Stimulated activated CD8-positive, alpha-beta memory T cell treated with anti-CD3 and anti-CD28 coated beads, Interleukin-4, amount 100 ng/mL, for 4 hours (primary cell): Measurements from ENCODE around the gene ACE2.

ENCODE experiments used
- DNase-seq, 2 donors: peaks; one replicate each; pipeline ENCODE4 v3.0.0-alpha.2; 2020; ENCODE audit warnings: low read depth in 2 of 2, low spot score in 1 of 2

Gene ACE2

GRCh38 chrX:15576019-15576418, 24.7 kb downstream of the ACE2 start:
- no peak for DNase-seq

DNA sequence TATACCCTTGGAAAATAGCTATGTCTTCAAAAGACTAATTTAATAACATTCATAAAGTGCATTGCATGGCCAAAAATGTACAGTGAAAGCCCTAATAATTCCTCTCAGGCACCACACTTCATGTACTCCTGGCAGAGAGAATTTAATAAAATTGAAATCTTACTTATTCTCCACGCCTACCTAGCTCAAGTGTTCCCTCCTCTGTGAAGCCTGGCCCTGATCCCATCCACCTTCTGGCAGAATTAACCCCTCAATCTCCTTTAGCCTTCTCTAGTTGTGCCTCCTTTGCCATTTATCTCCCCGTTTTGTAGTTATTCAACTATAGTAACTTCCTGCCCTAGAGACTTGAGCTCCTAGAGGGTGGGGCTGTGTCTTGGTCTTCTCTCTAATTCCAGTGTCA, 26.7 kb downstream of the ACE2 start:
- DNase-seq, result no peak

DNA sequence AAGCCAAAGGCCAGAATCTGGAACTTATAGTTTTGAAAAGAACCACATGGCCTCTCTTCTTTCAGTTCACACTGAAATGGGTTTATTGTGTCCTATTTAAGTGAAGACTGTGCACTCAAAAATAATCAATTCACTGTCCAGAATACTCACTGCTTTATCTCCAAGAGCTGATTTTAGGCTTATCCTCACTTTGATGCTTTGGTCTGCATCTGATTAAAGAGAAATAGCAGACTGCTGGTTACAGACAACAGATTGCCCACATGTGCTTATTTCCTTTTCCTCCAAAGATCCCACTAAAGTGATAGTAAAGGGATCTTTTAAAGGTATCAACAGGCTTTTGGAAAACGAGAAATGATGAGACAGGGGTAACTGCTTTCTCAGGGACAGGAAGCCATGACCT, 30.6 kb downstream of the ACE2 start:
- DNase-seq, result no peak

DNA sequence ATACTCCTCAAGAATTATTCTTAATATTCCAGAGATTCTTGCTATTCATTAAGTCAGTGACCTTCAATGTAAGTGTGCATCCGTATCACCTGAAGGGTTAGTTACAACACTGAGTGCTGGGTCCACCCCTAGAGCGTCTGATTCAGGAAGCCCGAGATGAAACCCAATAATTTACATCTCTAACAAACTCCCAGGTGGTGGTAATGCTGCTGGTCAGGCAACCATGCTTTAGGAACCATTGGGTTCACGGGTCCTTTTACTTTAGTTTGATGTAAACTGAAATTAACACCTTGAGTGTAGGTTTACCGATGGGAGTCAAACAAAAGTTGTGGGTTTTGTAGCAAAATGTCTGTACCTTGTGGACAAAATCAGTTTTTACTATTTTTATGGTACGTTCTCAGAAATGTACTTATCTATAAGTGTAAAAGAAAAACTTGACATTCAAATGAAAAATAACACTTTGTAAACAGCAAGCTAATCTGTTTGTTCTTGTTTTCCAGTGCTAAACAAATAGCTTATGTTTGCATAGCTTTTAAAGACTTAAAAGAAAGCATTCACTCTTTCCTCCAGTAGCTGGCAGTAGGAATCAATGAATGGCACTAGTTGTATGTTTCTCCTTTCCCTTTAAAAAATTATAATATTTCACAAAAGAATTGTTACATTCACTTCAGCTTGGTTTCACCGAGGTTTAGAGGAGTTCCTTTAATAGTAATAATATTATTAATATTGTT, 32.7 kb downstream of the ACE2 start:
- no peak for DNase-seq

- no peak for DNase-seq
Measured at GRCh38 chrX:15567267-15567666, 33.5 kb downstream of the ACE2 start.

DNA sequence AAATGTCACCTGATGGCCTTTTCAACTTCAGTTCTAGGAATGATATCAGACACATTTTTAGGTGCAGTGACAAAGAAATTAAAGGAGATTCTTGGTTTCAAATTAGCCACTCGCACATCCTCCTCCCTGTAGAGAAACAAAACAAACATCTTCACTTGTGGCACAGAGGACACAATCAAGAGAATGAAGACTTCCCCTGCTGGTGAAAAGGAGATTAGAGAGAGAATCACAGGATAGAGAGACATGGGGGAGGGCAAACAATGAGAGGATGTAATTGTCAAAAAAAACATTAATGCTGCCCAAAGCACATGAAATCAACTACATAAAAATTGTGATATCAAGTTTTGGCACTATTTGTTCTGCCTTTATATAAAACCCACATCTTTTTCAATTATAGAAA, 34.5 kb downstream of the ACE2 start:
- no peak for DNase-seq

- no peak for DNase-seq
Measured at GRCh38 chrX:15564981-15565579, 35.7 kb downstream of the ACE2 start.

- no peak for DNase-seq
Measured at GRCh38 chrX:15563056-15563455, 37.7 kb downstream of the ACE2 start.

GRCh38 chrX:15560924-15561323, 39.8 kb downstream of the ACE2 start:
- no peak for DNase-seq

DNA sequence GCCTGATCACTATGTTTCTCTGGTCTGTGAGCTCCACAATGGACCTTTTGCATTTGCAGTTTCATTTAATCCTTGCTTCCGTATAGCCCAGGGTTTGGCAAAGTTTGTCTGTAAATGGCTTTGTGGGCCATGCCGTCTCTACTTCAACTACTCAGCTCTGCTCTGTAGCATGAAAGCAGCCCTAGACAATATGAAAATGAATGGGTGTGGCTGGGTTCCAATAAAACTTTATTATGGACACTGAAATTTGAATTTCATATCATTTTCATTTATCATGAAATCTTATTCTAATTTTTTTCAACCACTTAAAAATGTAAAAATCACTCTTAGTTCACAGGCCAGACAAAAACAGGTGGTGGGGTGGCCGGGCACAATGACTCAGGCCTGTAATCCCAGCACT, 41.5 kb downstream of the ACE2 start:
- DNase-seq, result no peak

GRCh38 chrX:15549189-15550012, 51.4 kb downstream of the ACE2 start:
- no peak for DNase-seq

DNA sequence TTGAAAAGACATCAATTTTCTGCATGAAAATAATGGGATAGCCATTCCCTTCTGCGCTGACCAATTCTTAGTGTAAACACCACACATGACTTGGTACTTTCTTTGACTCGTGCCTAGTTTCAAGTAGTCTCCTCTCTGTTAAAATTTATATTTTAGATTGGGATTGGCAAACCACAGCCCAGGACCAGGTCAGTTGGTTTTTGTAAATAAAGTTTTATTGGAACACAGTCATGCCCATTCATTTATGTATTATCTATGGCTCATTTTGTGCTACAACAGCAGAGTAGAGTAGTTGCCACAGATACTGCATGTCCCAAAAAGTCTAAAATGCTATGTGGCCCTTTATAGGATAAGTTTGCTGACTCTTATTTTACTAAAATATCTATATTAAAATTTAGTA, 53.4 kb downstream of the ACE2 start:
- no peak for DNase-seq

DNA sequence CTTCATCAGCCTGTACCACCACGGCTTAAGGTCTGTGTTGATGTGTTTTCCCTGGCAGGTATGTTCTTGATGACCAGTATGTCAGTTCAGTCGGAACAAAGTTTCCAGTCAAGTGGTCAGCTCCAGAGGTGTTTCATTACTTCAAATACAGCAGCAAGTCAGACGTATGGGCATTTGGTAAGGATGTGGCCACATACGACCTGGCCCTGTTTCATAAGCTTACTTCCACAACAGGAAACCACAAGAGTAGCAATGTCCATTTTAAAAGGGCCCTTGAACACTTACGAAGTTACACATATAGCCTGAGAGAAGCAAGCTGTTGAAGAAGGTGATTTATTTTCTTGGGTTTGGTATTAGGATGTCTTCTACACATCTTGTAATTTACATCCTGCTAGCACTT, 54.0 kb downstream of the ACE2 start:
- no peak for DNase-seq

- no peak for DNase-seq
Measured at GRCh38 chrX:15530318-15530717, 70.4 kb downstream of the ACE2 start.

GRCh38 chrX:15529165-15529564, 71.6 kb downstream of the ACE2 start:
- no peak for DNase-seq

- no peak for DNase-seq
Measured at GRCh38 chrX:15525664-15526416, 74.9 kb downstream of the ACE2 start.

- DNase-seq, result no peak
Measured at GRCh38 chrX:15524417-15524816, 76.3 kb downstream of the ACE2 start.

- DNase-seq, result no peak
Measured at GRCh38 chrX:15523088-15523487, 77.7 kb downstream of the ACE2 start.

GRCh38 chrX:15522464-15522863, 78.3 kb downstream of the ACE2 start:
- DNase-seq, result no peak

GRCh38 chrX:15515931-15516330, 84.8 kb downstream of the ACE2 start:
- no peak for DNase-seq

GRCh38 chrX:15514279-15514678, 86.5 kb downstream of the ACE2 start:
- DNase-seq, result no peak
